Stimulated activated CD8-positive, alpha-beta memory T cell treated with anti-CD3 and anti-CD28 coated beads, Interleukin-15, amount 100 ng/mL, for 24 hours (primary cell): ENCODE measurements around the gene TSPOAP1.

Experiments
- DNase-seq: peaks from one replicate; pipeline ENCODE4 v3.0.0-alpha.2; 2020; ENCODE audit warnings: low read depth

The TSPOAP1 gene

GRCh38 chr17:58363457-58364185, 35.0 kb upstream of the TSPOAP1 start:
- no peak for DNase-seq

DNA sequence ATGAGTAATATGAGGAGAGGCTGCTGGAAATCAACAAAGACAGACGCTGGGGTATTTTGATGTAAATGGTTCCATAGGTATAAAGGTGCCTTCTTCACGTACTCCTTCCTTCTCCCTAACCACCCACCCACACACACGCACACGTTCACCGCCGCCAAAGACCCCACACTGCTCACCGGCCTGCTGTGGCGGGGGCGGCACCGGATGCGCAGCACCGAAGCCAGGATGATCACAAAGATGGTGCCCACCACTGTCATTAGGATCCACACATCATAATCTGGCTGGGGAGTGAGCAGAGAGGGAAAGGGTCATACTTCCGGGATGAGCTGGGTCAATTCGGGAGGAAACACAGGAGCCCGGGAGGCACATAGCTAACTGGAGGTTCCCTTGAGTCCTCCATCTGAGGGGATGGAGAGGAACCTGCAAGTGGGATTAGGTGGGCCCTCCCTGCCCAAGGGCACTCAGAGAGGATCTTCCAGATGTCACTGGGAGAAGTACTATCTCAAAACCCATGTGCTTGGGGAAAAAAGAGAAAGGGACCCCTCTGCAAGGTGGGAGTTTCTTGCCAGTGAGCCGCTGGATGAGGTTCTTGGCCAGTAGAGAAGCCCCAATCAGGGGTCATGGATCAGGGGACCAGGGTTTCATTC, 33.9 kb upstream of the TSPOAP1 start:
- no peak for DNase-seq

DNA sequence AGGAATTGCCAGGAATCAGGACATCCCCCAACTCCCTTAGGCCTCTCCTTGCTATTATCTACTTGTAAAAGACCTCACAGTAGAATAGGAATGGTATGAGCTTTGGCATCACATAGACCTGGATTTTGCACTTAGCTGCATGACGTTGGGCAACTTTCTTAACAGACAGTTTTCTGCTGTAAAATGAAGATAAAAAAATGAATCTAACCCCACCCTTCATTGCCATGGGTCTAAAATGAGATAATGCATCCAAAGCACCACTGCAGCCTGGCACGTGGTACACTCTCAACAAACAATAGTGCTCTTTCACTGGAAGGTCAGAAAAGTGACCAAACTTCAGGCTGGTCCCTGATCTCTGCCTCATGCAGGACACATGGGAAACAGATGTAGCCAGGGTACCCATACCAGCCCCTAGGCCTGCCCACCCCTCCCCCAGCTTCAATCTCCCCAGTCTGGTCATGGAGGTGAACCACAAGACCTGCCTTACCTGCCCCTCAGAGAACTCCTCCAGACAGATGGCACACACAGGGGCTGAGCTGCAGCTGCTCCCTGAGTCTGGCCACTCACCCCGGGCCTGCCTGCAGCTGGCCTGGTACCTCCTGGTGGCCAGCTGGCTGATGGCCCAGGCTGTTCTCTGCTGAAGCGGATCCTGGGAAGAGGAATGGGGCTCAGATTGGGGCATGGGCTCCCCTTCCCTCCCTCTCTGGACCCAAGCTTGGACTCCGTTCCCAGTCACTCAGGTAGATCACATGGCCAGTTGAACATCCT, 31.9 kb upstream of the TSPOAP1 start:
- DNase-seq, result no peak

- DNase-seq, result no peak
Observed at GRCh38 chr17:58358408-58359172, 30.0 kb upstream of the TSPOAP1 start.

- DNase-seq, result no peak
Observed at GRCh38 chr17:58357312-58358297, 29.0 kb upstream of the TSPOAP1 start.

- DNase-seq, result no peak
Observed at GRCh38 chr17:58356231-58356630, 27.6 kb upstream of the TSPOAP1 start.

DNA sequence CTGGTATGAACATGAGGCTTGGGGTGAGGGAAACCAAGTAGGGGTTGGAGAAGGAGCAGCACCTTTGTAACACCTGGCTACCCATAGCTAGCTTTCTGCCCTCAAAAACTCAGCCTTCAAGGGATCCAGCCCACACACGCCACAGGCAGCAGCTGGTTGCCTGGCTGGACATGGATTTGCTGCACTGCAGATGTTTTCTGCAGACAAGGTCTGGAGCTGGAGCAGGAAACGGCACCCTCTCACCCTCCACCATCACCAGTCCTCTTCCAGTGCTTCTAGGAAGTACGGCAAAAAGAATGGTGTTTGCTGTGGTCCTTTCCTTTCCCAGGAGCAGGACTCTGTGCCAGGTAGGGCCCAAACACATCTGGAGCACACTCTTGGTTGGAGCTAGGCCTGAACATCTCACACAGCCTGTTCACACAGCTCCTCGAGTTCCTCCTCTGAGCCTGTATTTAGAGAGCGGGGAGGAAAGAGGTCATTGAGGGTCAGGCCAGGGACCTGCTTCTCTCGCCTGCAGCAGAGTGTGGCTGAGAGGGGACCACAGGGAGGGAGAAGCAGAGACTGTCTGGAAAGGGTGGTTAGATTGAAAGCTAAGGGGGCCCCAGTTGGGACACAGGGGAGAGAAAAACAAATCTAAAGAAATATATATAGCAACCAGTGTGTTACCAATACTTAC, 26.1 kb upstream of the TSPOAP1 start:
- no peak for DNase-seq

DNA sequence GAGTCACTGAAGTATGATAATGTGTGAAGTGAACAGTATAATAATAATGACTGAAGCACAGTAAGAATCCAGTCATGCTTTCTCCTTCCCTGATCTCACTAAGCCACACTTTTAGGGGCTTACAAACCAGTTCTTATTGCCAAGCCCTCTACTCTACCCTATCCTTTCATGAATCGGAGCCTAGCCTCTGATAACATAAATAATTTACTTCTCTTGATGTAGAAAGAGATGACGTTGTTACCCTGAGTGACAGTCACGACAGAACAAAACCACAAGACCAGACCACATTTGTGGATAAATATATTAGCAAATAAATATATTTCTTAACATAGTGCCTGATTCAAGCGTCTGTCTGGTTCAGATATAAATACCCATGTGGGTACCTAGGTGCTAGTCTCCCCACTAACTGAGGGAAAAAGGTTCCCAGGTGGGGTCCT, 24.8 kb upstream of the TSPOAP1 start:
- DNase-seq, result no peak

DNA sequence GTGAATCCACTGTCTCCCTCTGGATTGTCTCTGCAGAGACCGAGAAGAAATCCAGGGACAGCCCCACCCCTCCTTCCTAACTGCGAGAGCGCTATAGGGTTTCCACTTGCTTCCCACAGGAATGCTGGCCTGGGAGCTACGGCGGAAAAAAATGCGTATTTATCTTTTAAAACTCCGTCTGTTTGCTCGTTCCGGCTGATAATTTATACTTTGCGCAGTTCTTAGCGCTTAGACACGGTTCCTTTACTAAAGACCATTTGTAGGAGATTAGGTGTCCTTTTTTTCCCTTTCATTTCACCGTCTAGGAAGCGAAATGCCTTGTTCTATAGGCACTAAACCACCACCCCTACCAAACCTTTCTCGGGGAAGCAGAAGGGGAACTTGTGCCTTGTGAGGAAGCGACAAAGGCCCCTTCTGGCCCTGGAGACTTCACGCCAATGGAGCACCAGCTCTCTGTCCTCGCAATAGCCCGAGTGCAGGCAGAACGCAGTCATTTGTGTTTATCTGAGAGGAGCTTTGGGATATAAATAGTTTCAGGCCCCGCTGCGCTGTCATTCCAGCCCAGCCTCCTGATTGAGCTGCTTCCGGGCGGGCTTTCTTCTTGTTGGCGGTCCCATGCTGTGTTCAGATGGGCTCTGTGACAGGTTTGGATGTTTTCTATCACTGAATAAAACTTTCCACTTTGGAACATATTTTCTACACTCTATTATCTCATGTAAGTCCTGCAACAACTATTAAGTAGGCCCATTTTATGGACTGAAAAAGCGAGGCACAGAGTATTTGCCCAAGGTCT, 24.2 kb upstream of the TSPOAP1 start:
- DNase-seq, result no peak

GRCh38 chr17:58351831-58352595, 23.4 kb upstream of the TSPOAP1 start, which contains the start of gene SUPT4H1:
TSS of gene SUPT4H1 (minus strand) at chr17:58352201. CDS start at chr17:58352135, 66 bp downstream.
- DNase-seq, result peak; percentile 81

- DNase-seq, result no peak
Observed at GRCh38 chr17:58351182-58351581, 22.6 kb upstream of the TSPOAP1 start.

DNA sequence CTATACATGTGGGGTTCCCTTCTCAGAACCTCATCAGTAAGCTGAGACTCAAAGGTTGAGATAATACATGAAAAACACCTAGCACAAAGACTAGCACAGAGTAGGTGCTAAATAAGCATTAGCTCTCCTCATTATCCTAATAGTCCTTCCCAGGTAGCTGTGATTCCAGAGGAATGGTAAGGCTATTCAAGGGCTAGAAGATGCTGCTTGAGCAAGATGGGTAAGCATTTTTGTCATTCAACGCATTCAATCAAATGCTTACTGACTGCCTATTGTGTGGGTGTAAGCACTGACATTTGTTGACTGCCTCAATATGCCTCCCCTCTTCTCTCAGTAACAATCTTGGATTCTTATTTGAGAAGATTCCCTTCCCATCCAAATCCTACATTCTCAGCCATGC, 19.4 kb upstream of the TSPOAP1 start:
- DNase-seq, result no peak

- no peak for DNase-seq
Observed at GRCh38 chr17:58345500-58345899, 16.9 kb upstream of the TSPOAP1 start.

GRCh38 chr17:58344791-58345157, 16.2 kb upstream of the TSPOAP1 start:
- no peak for DNase-seq

- DNase-seq, result no peak
Observed at GRCh38 chr17:58344047-58344790, 15.6 kb upstream of the TSPOAP1 start.

DNA sequence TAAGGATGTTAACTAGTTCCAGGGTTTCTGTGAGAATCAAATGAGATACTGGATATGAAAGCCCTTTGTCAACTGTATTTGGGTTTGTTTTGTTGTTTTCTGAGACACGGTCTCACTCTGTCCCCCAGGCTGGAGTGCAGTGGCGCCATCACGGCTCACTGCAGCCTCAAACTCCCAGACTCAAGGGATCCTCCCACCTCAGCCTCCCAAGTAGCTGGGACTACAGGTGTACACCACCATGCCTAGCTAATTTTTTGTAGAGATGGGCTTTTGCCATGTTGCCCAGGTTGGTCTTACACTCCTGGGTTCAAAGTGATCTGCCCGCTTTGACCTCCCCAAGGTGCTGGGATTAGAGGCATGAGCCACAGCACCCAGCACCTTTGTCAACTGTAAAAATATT, 14.5 kb upstream of the TSPOAP1 start:
- DNase-seq, result no peak

- DNase-seq, result no peak
Observed at GRCh38 chr17:58341861-58342475, 13.4 kb upstream of the TSPOAP1 start.
